ENCODE results near the gene ANKRD40. TPM values are rescaled to one million over a fixed set of nuclear protein-coding genes. Genes with fewer than 3 reads are reported as not detected.
"Not testable (repeated sequence)": the region's sequence is repeated elsewhere in the genome, so short reads cannot be mapped to it uniquely, and the experiment has no call there.

ANKRD40 gene
- polyA plus RNA-seq (ENCODE audit: insufficient read length in 3 of 3): 10 to 100 TPM; 36.8 to 46.3 (median 45.6) TPM
- long read RNA-seq, donor 1, full-length matches to known transcripts: 8 of 1,617 reads
- long read RNA-seq, donor 1, partial matches to known transcripts: 1,535 of 1,617 reads
- long read RNA-seq, donor 1, other reads (novel, unspliced or antisense): 74 of 1,617 reads
- long read RNA-seq, donor 2, full-length matches to known transcripts: 9 of 19 reads
- long read RNA-seq, donor 2, partial matches to known transcripts: 10 of 19 reads
- long read RNA-seq, donor 2, other reads (novel, unspliced or antisense): 0 of 19 reads
- long read RNA-seq, donor 3, full-length matches to known transcripts: 13 of 19 reads
- long read RNA-seq, donor 3, partial matches to known transcripts: 6 of 19 reads
- long read RNA-seq, donor 3, other reads (novel, unspliced or antisense): 0 of 19 reads
- long read RNA-seq, donor 4, full-length matches to known transcripts: 6 of 738 reads
- long read RNA-seq, donor 4, partial matches to known transcripts: 684 of 738 reads
- long read RNA-seq, donor 4, other reads (novel, unspliced or antisense): 48 of 738 reads
- long read RNA-seq, donor 5, full-length matches to known transcripts: 4 of 11 reads
- long read RNA-seq, donor 5, partial matches to known transcripts: 7 of 11 reads
- long read RNA-seq, donor 5, other reads (novel, unspliced or antisense): 0 of 11 reads
- long read RNA-seq, donor 6, full-length matches to known transcripts: 14 of 1,357 reads
- long read RNA-seq, donor 6, partial matches to known transcripts: 964 of 1,357 reads
- long read RNA-seq, donor 6, other reads (novel, unspliced or antisense): 379 of 1,357 reads
- long read RNA-seq, donor 7, full-length matches to known transcripts: 13 of 31 reads
- long read RNA-seq, donor 7, partial matches to known transcripts: 18 of 31 reads
- long read RNA-seq, donor 7, other reads (novel, unspliced or antisense): 0 of 31 reads
- long read RNA-seq, donor 8, full-length matches to known transcripts: 3 of 46 reads
- long read RNA-seq, donor 8, partial matches to known transcripts: 43 of 46 reads
- long read RNA-seq, donor 8, other reads (novel, unspliced or antisense): 0 of 46 reads
- long read RNA-seq, donor 9, full-length matches to known transcripts: 13 of 27 reads
- long read RNA-seq, donor 9, partial matches to known transcripts: 14 of 27 reads
- long read RNA-seq, donor 9, other reads (novel, unspliced or antisense): 0 of 27 reads
- long read RNA-seq, donor 10, full-length matches to known transcripts: 11 of 19 reads
- long read RNA-seq, donor 10, partial matches to known transcripts: 8 of 19 reads
- long read RNA-seq, donor 10, other reads (novel, unspliced or antisense): 0 of 19 reads
- long read RNA-seq, donor 11, full-length matches to known transcripts: 9 of 15 reads
- long read RNA-seq, donor 11, partial matches to known transcripts: 6 of 15 reads
- long read RNA-seq, donor 11, other reads (novel, unspliced or antisense): 0 of 15 reads
- long read RNA-seq, donor 12, full-length matches to known transcripts: 16 of 1,762 reads
- long read RNA-seq, donor 12, partial matches to known transcripts: 1,188 of 1,762 reads
- long read RNA-seq, donor 12, other reads (novel, unspliced or antisense): 558 of 1,762 reads
- long read RNA-seq, donor 13, full-length matches to known transcripts: 9 of 1,316 reads
- long read RNA-seq, donor 13, partial matches to known transcripts: 1,084 of 1,316 reads
- long read RNA-seq, donor 13, other reads (novel, unspliced or antisense): 223 of 1,316 reads
- long read RNA-seq, donor 14: 0 reads
- long read RNA-seq, donor 15: 0 reads
- long read RNA-seq, donor 16, full-length matches to known transcripts: 13 of 773 reads
- long read RNA-seq, donor 16, partial matches to known transcripts: 388 of 773 reads
- long read RNA-seq, donor 16, other reads (novel, unspliced or antisense): 372 of 773 reads

GRCh38 chr17:50707289-50708049 lies at the start of gene ANKRD40:
ANKRD40 (minus strand) TSS chr17:50707914; CDS start chr17:50707654, 260 bp downstream.
- peak; percentile 89 for DNase-seq

- no peak for DNase-seq
Measured at GRCh38 chr17:50754521-50754920, 46.8 kb upstream of the ANKRD40 start.

- DNase-seq: no peak
Measured at GRCh38 chr17:50749245-50749644, 41.5 kb upstream of the ANKRD40 start.

GRCh38 chr17:50745631-50746030 lies 37.9 kb upstream of the ANKRD40 start:
- no peak for DNase-seq

GRCh38 chr17:50739098-50739497 lies 31.4 kb upstream of the ANKRD40 start:
- no peak for DNase-seq

GRCh38 chr17:50737118-50737698 lies 29.5 kb upstream of the ANKRD40 start:
- no peak for DNase-seq

GRCh38 chr17:50735287-50735686 lies 27.6 kb upstream of the ANKRD40 start:
- no peak for DNase-seq

- DNase-seq: no peak
Measured at GRCh38 chr17:50731575-50732460, 24.1 kb upstream of the ANKRD40 start.

- DNase-seq: no peak
Measured at GRCh38 chr17:50728881-50729765, 21.4 kb upstream of the ANKRD40 start.

GRCh38 chr17:50728112-50728429 lies 20.4 kb upstream of the ANKRD40 start:
- DNase-seq: no peak

- DNase-seq: no peak
Measured at GRCh38 chr17:50725769-50726655, 18.3 kb upstream of the ANKRD40 start.

- not testable (repeated sequence) for DNase-seq
Measured at GRCh38 chr17:50724622-50725021, 16.9 kb upstream of the ANKRD40 start.

GRCh38 chr17:50722746-50723145 lies 15.0 kb upstream of the ANKRD40 start:
- DNase-seq: no peak

- no peak for DNase-seq
Measured at GRCh38 chr17:50721194-50722010, 13.7 kb upstream of the ANKRD40 start.
